H9 (cell line): ENCODE results near the gene MME. TPM values are rescaled to one million over a fixed set of nuclear protein-coding genes. Genes with fewer than 3 reads are reported as not detected.

Experiments used
- DNase-seq: peaks from one replicate; pipeline ENCODE4 v3.0.0-alpha.2; 2017
- H2AFZ ChIP-seq: one replicate; pipeline ENCODE4 v1.6.1; 2013; ENCODE audit warnings: mild to moderate bottlenecking, low read length, control low read depth, moderate library complexity
- H2AK5ac ChIP-seq: 2 replicates; pipeline ENCODE4 v1.6.1; 2013; ENCODE audit warnings: low read length, control low read depth, mixed read lengths; ENCODE audit not compliant: insufficient read length
- H2BK120ac ChIP-seq: one replicate; pipeline ENCODE4 v1.6.1; 2013; ENCODE audit warnings: low read depth, mild to moderate bottlenecking, low read length, control low read depth, inconsistent platforms; ENCODE audit not compliant: poor library complexity, severe bottlenecking
- H2BK12ac ChIP-seq: 2 replicates; pipeline ENCODE4 v1.6.1; 2013; ENCODE audit warnings: low read length, control low read depth, mixed read lengths, low read depth; ENCODE audit not compliant: insufficient read length
- H2BK15ac ChIP-seq: 2 replicates; pipeline ENCODE4 v1.6.1; 2013; ENCODE audit warnings: low read depth, low read length, control low read depth
- H2BK20ac ChIP-seq: one replicate; pipeline ENCODE4 v1.6.1; 2013; ENCODE audit warnings: low read depth, mild to moderate bottlenecking, low read length, control low read depth, inconsistent platforms; ENCODE audit not compliant: poor library complexity, severe bottlenecking
- H2BK5ac ChIP-seq: 2 replicates; pipeline ENCODE4 v1.6.1; 2013; ENCODE audit warnings: low read length, control low read depth, mixed read lengths; ENCODE audit not compliant: insufficient read length
- H3K14ac ChIP-seq: 2 replicates; pipeline ENCODE4 v1.6.1; 2013; ENCODE audit warnings: low read length, control low read depth; ENCODE audit not compliant: insufficient read depth
- H3K18ac ChIP-seq: 2 replicates; pipeline ENCODE4 v1.6.1; 2013; ENCODE audit warnings: low read depth, mild to moderate bottlenecking, mixed read lengths, low read length, control low read depth; ENCODE audit not compliant: insufficient read length
- H3K23ac ChIP-seq: 2 replicates; pipeline ENCODE4 v1.6.1; 2013; ENCODE audit warnings: low read length, control low read depth, mixed read lengths, low read depth; ENCODE audit not compliant: insufficient read length
- H3K23me2 ChIP-seq: 2 replicates; pipeline ENCODE4 v1.6.1; 2013; ENCODE audit warnings: low read depth, mild to moderate bottlenecking, mixed read lengths, low read length, control low read depth; ENCODE audit not compliant: insufficient read length, poor library complexity, severe bottlenecking
- H3K27ac ChIP-seq: 2 replicates; pipeline ENCODE4 v1.5.1; 2013; ENCODE audit warnings: low read length, control low read depth, mixed read lengths, low read depth; ENCODE audit not compliant: insufficient read length
- H3K27me3 ChIP-seq: 2 replicates; pipeline ENCODE4 v1.6.1; 2013; ENCODE audit warnings: low read length, control low read depth, inconsistent platforms; ENCODE audit not compliant: insufficient read depth
- H3K4ac ChIP-seq: 2 replicates; pipeline ENCODE4 v1.6.1; 2013; ENCODE audit warnings: low read depth, mild to moderate bottlenecking, control low read depth, inconsistent platforms, low read length, moderate library complexity
- H3K4me1 ChIP-seq: 2 replicates; pipeline ENCODE4 v1.6.1; 2013; ENCODE audit warnings: low read length, control low read depth, inconsistent platforms; ENCODE audit not compliant: insufficient read depth
- H3K4me2 ChIP-seq: 2 replicates; pipeline ENCODE4 v1.6.1; 2013; ENCODE audit warnings: low read length, control low read depth, mixed read lengths; ENCODE audit not compliant: insufficient read length, insufficient read depth
- H3K56ac ChIP-seq: 2 replicates; pipeline ENCODE4 v1.6.1; 2013; ENCODE audit warnings: low read depth, mild to moderate bottlenecking, mixed read lengths, low read length, control low read depth; ENCODE audit not compliant: insufficient read length
- H3K79me1 ChIP-seq: 2 replicates; pipeline ENCODE4 v1.6.1; 2013; ENCODE audit warnings: low read depth, mild to moderate bottlenecking, moderate library complexity, low read length, control low read depth, inconsistent platforms; ENCODE audit not compliant: insufficient read depth, poor library complexity, severe bottlenecking
- H3K79me2 ChIP-seq: 2 replicates; pipeline ENCODE4 v1.6.1; 2013; ENCODE audit warnings: low read length, control low read depth, inconsistent platforms; ENCODE audit not compliant: insufficient read depth
- H3K9ac ChIP-seq: 2 replicates; pipeline ENCODE4 v1.6.1; 2013; ENCODE audit warnings: low read length, control low read depth, mixed read lengths; ENCODE audit not compliant: insufficient read length; ENCODE audit errors: extremely low read depth
- H3K9me3 ChIP-seq: one replicate; pipeline ENCODE4 v1.6.1; 2013; ENCODE audit warnings: low read depth, low read length, inconsistent platforms; ENCODE audit not compliant: control insufficient read depth
- H3T11ph ChIP-seq: one replicate; pipeline ENCODE4 v1.6.1; 2013; ENCODE audit warnings: mild to moderate bottlenecking, low read length, control low read depth, inconsistent platforms
- H4K20me1 ChIP-seq: one replicate; pipeline ENCODE4 v1.6.1; 2013; ENCODE audit not compliant: control insufficient read depth, insufficient read length, insufficient read depth
- H4K5ac ChIP-seq: 2 replicates; pipeline ENCODE4 v1.6.1; 2013; ENCODE audit warnings: low read depth, mild to moderate bottlenecking, mixed read lengths, low read length, control low read depth; ENCODE audit not compliant: insufficient read length
- H4K8ac ChIP-seq: replicated peaks from 2 replicates; pipeline ENCODE4 v1.6.1; 2013; ENCODE audit warnings: low read length, control low read depth, mixed read lengths, low read depth; ENCODE audit not compliant: insufficient read length
- H4K91ac ChIP-seq: 2 replicates; pipeline ENCODE4 v1.6.1; 2013; ENCODE audit warnings: low read depth, mild to moderate bottlenecking, moderate library complexity, mixed read lengths, low read length, control low read depth; ENCODE audit not compliant: insufficient read length
- H3K27ac Mint-ChIP-seq, 3 experiments: 2 replicates in 2 of 3; 3 replicates in 1 of 3; pipeline ENCODE4 v1.8.0; 2020 to 2021; ENCODE audit warnings: mixed read lengths in 3 of 3, mild to moderate bottlenecking in 1 of 3, moderate library complexity in 1 of 3
- H3K27me3 Mint-ChIP-seq: 2 replicates; pipeline ENCODE4 v1.8.0; 2021; ENCODE audit warnings: low read depth, mild to moderate bottlenecking, moderate library complexity, mixed read lengths
- H3K36me3 Mint-ChIP-seq, 3 experiments: 2 replicates in 2 of 3; 3 replicates in 1 of 3; pipeline ENCODE4 v1.8.0; 2020 to 2021; ENCODE audit warnings: low read depth in 3 of 3, mixed read lengths in 3 of 3; ENCODE audit not compliant: insufficient read depth in 1 of 3
- H3K4me1 Mint-ChIP-seq, 2 experiments: 2 replicates each; pipeline ENCODE4 v1.8.0; 2020; ENCODE audit warnings: mixed read lengths in 2 of 2
- H3K4me3 Mint-ChIP-seq, 2 experiments: 2 replicates in 1 of 2; 3 replicates in 1 of 2; pipeline ENCODE4 v1.8.0; 2020 to 2021; ENCODE audit warnings: mild to moderate bottlenecking in 2 of 2, mixed read lengths in 2 of 2, moderate library complexity in 1 of 2
- H3K9me3 Mint-ChIP-seq, 2 experiments: 2 replicates in 1 of 2; 3 replicates in 1 of 2; pipeline ENCODE4 v1.8.0; 2020; ENCODE audit warnings: mild to moderate bottlenecking in 2 of 2, mixed read lengths in 2 of 2, moderate library complexity in 1 of 2
- CTCF ChIP-seq: fragments of 200-600 bp; sonication (generic); conservative IDR thresholded peaks from 3 replicates; pipeline ENCODE4 v1.8.0; 2021; ENCODE audit warnings: antibody characterized with exemption, mild to moderate bottlenecking
- WGBS: extraction: QIAGEN DNeasy Blood & Tissue Kit; methylation state at CpG from one replicate; pipeline ENCODE4 v1.1.7; 2013; ENCODE audit warnings: missing lambda C conversion rate, low lambda C conversion rate, mixed read lengths; ENCODE audit not compliant: insufficient read length; ENCODE audit errors: extremely low coverage; 5-methylcytosine and 5-hydroxymethylcytosine counted together
- total RNA-seq: library from RNA; stranded (reverse); gene quantifications from 2 replicates; pipeline ENCODE4 v1.2.1, GENCODE V29; 2021

The MME gene
- total RNA-seq, 1 experiment from 2014 or later = 16.4 TPM

- no peak for DNase-seq
- Histone ChIP-seq H3K23me2 (no peaks in the 10 kb centered on the region), H3K14ac (no peak overlapping the region), H2AK5ac (no peak overlapping the region), H2BK12ac (no peak overlapping the region), H2AFZ (no peak overlapping the region), H3K9ac (no peak overlapping the region), H3K18ac (no peak overlapping the region), H4K8ac (no peak overlapping the region), H3K27ac (no peak overlapping the region), H3K9me3 (no peaks in the 10 kb centered on the region), H3T11ph (no peak overlapping the region), H3K4me1 (no peaks in the 10 kb centered on the region; the same call in 1 of the 2 replicates), H2BK15ac (no peak overlapping the region), H2BK5ac (no peak overlapping the region), H4K91ac (no peak overlapping the region), H3K4me2 (no peak overlapping the region), H3K23ac (no peak overlapping the region), H4K20me1 (no peaks in the 10 kb centered on the region), H3K27me3 (no peaks in the 10 kb centered on the region), H2BK20ac (no peak overlapping the region), H4K5ac (no peak overlapping the region), H3K4ac (no peak overlapping the region), H2BK120ac (no peak overlapping the region), H3K56ac (no peak overlapping the region), H3K79me2 (no peaks in the 10 kb centered on the region), H3K79me1 (no peaks in the 10 kb centered on the region)
- TF ChIP-seq CTCF = no peak
- peaks cover 11% of the 10 kb centered on the region in 2 experiments for H3K4me1 Mint-ChIP-seq
- H3K36me3 Mint-ChIP-seq = no peaks in the 10 kb centered on the region
- H3K9me3 Mint-ChIP-seq = no peaks in the 10 kb centered on the region
- H3K27ac Mint-ChIP-seq = peak overlapping the region in 1 of 3 experiments; percentile 26; a peak in 1 of 7 replicates
- H3K27me3 Mint-ChIP-seq = no peaks in the 10 kb centered on the region
- H3K4me3 Mint-ChIP-seq = no peak overlapping the region
- no CpG with 5 or more reads among the region's 4 CpGs for WGBS
Observed at GRCh38 chr3:155189478-155189877, 109.4 kb downstream of the MME start.
